Endometrial microvascular endothelial cells (primary cell): Measurements from ENCODE around the gene ZNF599. TPM values are rescaled to one million over a fixed set of nuclear protein-coding genes. Genes with fewer than 3 reads are reported as not detected.

Source experiments
- total RNA-seq: library from RNA; depleted of rRNA; stranded (reverse); fragments of >200 nt; gene quantifications from one replicate; pipeline ENCODE4 v1.2.3, GENCODE V29; 2015; ENCODE audit errors: inconsistent ontology term

The ZNF599 gene
- total RNA-seq, 1 donor from 2014 or later: 4.5 TPM

Other genes starting within 250 kb of the ZNF599 start
- gene SCGB2B2, start 96.1 kb downstream of the ZNF599 start, total RNA-seq: not detected
- gene ZNF302, start 95.5 kb downstream of the ZNF599 start, total RNA-seq: 12.5 TPM
- 3.3 TPM for gene ZNF181, start 39.0 kb downstream of the ZNF599 start, total RNA-seq
- gene ZNF30, start 153.7 kb upstream of the ZNF599 start, total RNA-seq: 3.3 TPM
- gene ZNF792, start 191.0 kb upstream of the ZNF599 start, total RNA-seq: 15.1 TPM
- 52.4 TPM for gene GRAMD1A, start 227.1 kb upstream of the ZNF599 start, total RNA-seq